K562 (cell line): ENCODE measurements around the gene BEND6. TPM values are rescaled to one million over a fixed set of nuclear protein-coding genes. Genes with fewer than 3 reads are reported as not detected.
"Not testable (repeated sequence)": the region's sequence is repeated elsewhere in the genome, so short reads cannot be mapped to it uniquely, and the experiment has no call there.

Experiments
- CCNT2 ChIP-seq: IDR thresholded peaks from 2 replicates; pipeline ENCODE4 v1.6.1; 2011; ENCODE audit warnings: borderline replicate concordance, low read depth, mild to moderate bottlenecking, moderate library complexity, mixed read lengths, low read length; ENCODE audit not compliant: insufficient read length; ENCODE audit errors: extremely low read depth
- CHD2 ChIP-seq: IDR thresholded peaks from 2 replicates; pipeline ENCODE4 v1.6.1; 2011; ENCODE audit warnings: low read depth, low read length
- ERF ChIP-seq: fragments of 450-650 bp; formaldehyde crosslinking; IDR thresholded peaks from 2 replicates; pipeline ENCODE4 v1.4.0; 2020; ENCODE audit warnings: mild to moderate bottlenecking, mixed read lengths
- HDAC1 ChIP-seq, 2 experiments: fragments of 450-650 bp; IDR thresholded peaks; 2 replicates each; pipeline ENCODE4 v1.6.1; 2016 to 2017; ENCODE audit warnings: inconsistent platforms in 1 of 2, mild to moderate bottlenecking in 1 of 2, moderate library complexity in 1 of 2
- HDAC2 ChIP-seq: fragments of 450-650 bp; IDR thresholded peaks from 2 replicates; pipeline ENCODE4 v1.6.1; 2016; ENCODE audit warnings: mild to moderate bottlenecking
- HNRNPLL ChIP-seq: fragments of 200-400 bp; formaldehyde crosslinking; IDR thresholded peaks from 2 replicates; pipeline ENCODE4 v1.6.1; 2017; ENCODE audit warnings: low read length, low read depth, mild to moderate bottlenecking; ENCODE audit not compliant: poor library complexity, severe bottlenecking
- MAX ChIP-seq: sonication (generic); formaldehyde crosslinking; IDR thresholded peaks from 2 replicates; pipeline ENCODE4 v1.9.0; 2022; ENCODE audit warnings: mild to moderate bottlenecking, missing genetic modification reagents
- MBD2 ChIP-seq: sonication (generic); IDR thresholded peaks from 2 replicates; pipeline ENCODE4 v1.6.1; 2016; ENCODE audit warnings: low read depth, borderline replicate concordance
- MTA3 ChIP-seq: fragments of 450-650 bp; formaldehyde crosslinking; IDR thresholded peaks from 2 replicates; pipeline ENCODE4 v1.6.1; 2017; ENCODE audit warnings: mild to moderate bottlenecking, borderline replicate concordance
- NFIC ChIP-seq: fragments of 450-650 bp; IDR thresholded peaks from 2 replicates; pipeline ENCODE4 v1.6.1; 2017; ENCODE audit warnings: mild to moderate bottlenecking, inconsistent platforms
- PKNOX1 ChIP-seq: fragments of 450-650 bp; IDR thresholded peaks from 2 replicates; pipeline ENCODE4 v1.6.1; 2016
- POLR2AphosphoS5 ChIP-seq: IDR thresholded peaks from 2 replicates; pipeline ENCODE4 v1.6.1; 2011; ENCODE audit warnings: mild to moderate bottlenecking, low read depth, low read length, moderate library complexity; ENCODE audit not compliant: control insufficient read depth, insufficient read depth
- POLR2G ChIP-seq: fragments of 200-400 bp; formaldehyde crosslinking; IDR thresholded peaks from 2 replicates; pipeline ENCODE4 v1.6.1; 2017; ENCODE audit warnings: low read depth, mild to moderate bottlenecking, antibody characterized with exemption, low read length, moderate library complexity
- SMAD4 ChIP-seq: fragments of 250-450 bp; sonication (Bioruptor Pico); conservative IDR thresholded peaks from 2 replicates; pipeline ENCODE4 v1.8.0; 2021; ENCODE audit warnings: inconsistent platforms, mild to moderate bottlenecking, moderate library complexity
- TBP ChIP-seq: optimal IDR thresholded peaks from 2 replicates; pipeline ENCODE3; 2011; ENCODE audit warnings: low read depth, low read length, improper control_type of control experiment
- TEAD2 ChIP-seq: fragments of 450-650 bp; IDR thresholded peaks from 2 replicates; pipeline ENCODE4 v1.6.1; 2016; ENCODE audit warnings: missing genetic modification characterization, control low read depth, missing compliant biosample characterization
- TEAD4 ChIP-seq, 2 experiments: sonication (generic) in 1 of 2; formaldehyde crosslinking in 1 of 2; IDR thresholded peaks; 2 replicates each; pipeline versions ENCODE4 v1.6.1 to v1.8.0; 2012 to 2022; ENCODE audit warnings: borderline replicate concordance in 1 of 2, inconsistent platforms in 1 of 2, low read length in 1 of 2, mild to moderate bottlenecking in 1 of 2, missing genetic modification reagents in 1 of 2
- ZNF511 ChIP-seq: sonication (generic); formaldehyde crosslinking; IDR thresholded peaks from 2 replicates; pipeline ENCODE4 v1.8.0; 2022; ENCODE audit warnings: mild to moderate bottlenecking, missing genetic modification reagents
- ZNF644 ChIP-seq: fragments of 200-800 bp; sonication (Bioruptor generic); IDR thresholded peaks from 2 replicates; pipeline ENCODE4 v1.6.1; 2016; ENCODE audit warnings: low read depth, missing genetic modification characterization, missing compliant biosample characterization
- ZNF668 ChIP-seq: fragments of 250-450 bp; sonication (Bioruptor Pico); IDR thresholded peaks from 2 replicates; pipeline ENCODE4 v1.8.0; 2022; ENCODE audit warnings: mild to moderate bottlenecking, inconsistent platforms
- polyA plus RNA-seq, 8 experiments: library from polyadenylated mRNA; depleted of rRNA in 4 of 8; stranded (reverse) in 5 of 8; unstranded in 3 of 8; fragments of >200 nt; fragmentation: Nextera tagmentation in 2 of 8; fragmentation: Illumina TruSeq in 1 of 8; extraction: Ambion mirVana in 2 of 8; extraction: Trizol in 1 of 8; gene quantifications; 2 replicates each; pipeline versions ENCODE4 v1.2.1 to v1.2.3, GENCODE V29; 2011 to 2014; ENCODE audit warnings: inconsistent platforms in 1 of 8, missing spikeins in 1 of 8
- total RNA-seq, 7 experiments: library from RNA; depleted of rRNA in 6 of 7; stranded (reverse); fragments of >200 nt in 6 of 7; fragmentation: Illumina TruSeq in 2 of 7; extraction: Trizol in 2 of 7; gene quantifications; 2 replicates each; pipeline versions ENCODE4 v1.2.1 to v1.2.3, GENCODE V29; 2011 to 2021; ENCODE audit warnings: low replicate concordance in 1 of 7
- TF ChIP-seq, protein P1 (sequence below): fragments of 450-650 bp; formaldehyde crosslinking; IDR thresholded peaks from 2 replicates; pipeline ENCODE4 v1.4.0; 2020; ENCODE audit warnings: mild to moderate bottlenecking, moderate library complexity

Gene BEND6
- total and polyA plus RNA-seq, 9 of the 15 experiments (the other 6 are each of a cell fraction or from before 2014, with no cell fraction given): 0.37 to 4.0 (median 1.1) TPM

DNA sequence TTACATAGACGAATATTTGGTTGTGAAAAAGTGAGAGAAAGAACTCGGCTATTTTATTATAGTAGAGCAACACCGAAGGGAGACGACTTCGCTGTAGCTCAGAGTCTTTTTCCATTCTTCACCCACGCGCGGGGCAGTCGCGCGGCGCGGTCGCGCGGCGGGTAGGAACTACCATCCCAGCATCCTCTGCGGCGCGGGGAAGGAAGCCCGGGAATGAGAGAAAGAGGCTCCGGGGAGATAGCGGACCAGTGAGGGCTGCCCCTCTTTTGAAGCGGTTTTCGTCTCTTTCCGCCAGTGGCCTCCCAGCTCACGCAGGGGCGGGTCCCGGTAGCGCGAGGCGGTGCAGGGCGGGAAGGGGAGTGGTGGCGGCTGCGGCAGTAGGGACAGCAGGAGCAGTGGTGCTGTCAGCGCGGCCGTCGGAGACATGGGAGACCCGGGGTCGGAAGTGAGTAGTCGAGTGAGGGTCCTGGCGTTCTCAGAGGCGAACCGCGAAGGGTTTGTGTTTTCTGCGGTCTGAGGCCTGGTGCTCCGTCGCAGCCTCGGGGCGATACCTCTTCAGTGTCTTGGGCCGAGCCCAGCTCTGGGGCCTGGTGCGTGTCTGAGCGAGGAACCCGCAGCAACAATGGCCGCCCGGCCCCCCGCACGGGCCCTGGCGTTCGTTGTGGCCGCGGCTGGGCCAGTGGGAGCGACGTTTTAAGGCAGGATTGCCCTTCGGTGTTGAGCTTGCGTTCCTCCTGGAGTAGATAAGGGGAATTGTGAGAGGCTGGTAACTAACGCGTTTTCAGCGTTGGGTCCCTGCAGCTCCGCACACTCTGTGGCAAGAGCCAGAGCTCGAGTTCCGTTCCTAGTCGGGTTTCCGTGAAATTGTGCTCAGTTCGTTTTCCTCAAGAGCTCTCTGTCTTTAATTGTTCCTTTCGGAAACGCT, 91.7 kb downstream of the BEND6 start, which contains the start of gene KIAA1586 (continued):
- TF ChIP-seq SMAD4 (CRISPR knock-in tag): peak; percentile 72
- peak; percentile 88 for TF ChIP-seq MTA3
- peak; percentile 68 for TF ChIP-seq POLR2AphosphoS5
- peak; percentile 43 for TF ChIP-seq CCNT2
- 0 out of 2 replicates have a peak, but pooled peaks have one; percentile 22 for TF ChIP-seq TEAD2
- peak; percentile 62; the same call in 1 of the 2 replicates for TF ChIP-seq MBD2
- peak; percentile 70 for TF ChIP-seq HDAC2
- peak; percentile 35; the same call in 1 of the 2 replicates for TF ChIP-seq PKNOX1
- 0 out of 2 replicates have a peak, but pooled peaks have one; percentile 69 for TF ChIP-seq ERF
- TF ChIP-seq CHD2: peak; percentile 57; the same call in 1 of the 2 replicates
- peak in 1 of 2 experiments; percentile 50; a peak in 2 of 4 replicates for TF ChIP-seq HDAC1 (IDR thresholded peaks at IDR 0.05)
- TF ChIP-seq MAX (CRISPR knock-in tag): peak; percentile 75
- TF ChIP-seq ZNF668: peak; percentile 13; the same call in 1 of the 2 replicates
- TF ChIP-seq ZNF644 (tag): 0 out of 2 replicates have a peak, but pooled peaks have one; percentile 43
- TF ChIP-seq, protein P1, sequence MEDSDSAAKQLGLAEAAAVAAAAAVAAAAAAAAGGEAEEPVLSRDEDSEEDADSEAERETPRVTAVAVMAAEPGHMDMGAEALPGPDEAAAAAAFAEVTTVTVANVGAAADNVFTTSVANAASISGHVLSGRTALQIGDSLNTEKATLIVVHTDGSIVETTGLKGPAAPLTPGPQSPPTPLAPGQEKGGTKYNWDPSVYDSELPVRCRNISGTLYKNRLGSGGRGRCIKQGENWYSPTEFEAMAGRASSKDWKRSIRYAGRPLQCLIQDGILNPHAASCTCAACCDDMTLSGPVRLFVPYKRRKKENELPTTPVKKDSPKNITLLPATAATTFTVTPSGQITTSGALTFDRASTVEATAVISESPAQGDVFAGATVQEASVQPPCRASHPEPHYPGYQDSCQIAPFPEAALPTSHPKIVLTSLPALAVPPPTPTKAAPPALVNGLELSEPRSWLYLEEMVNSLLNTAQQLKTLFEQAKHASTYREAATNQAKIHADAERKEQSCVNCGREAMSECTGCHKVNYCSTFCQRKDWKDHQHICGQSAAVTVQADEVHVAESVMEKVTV (CRISPR knock-in tag): peak; percentile 26; the same call in 1 of the 2 replicates
- peak; percentile 47 for TF ChIP-seq NFIC
- TF ChIP-seq TBP: peak; percentile 65
- TF ChIP-seq HNRNPLL: peak; percentile 80
- peak; percentile 82; the same call in 1 of the 2 replicates for TF ChIP-seq ZNF511
- TF ChIP-seq TEAD4 (IDR thresholded peaks at IDR 0.05; ENCODE audit: low read length): peak; percentile 23; the same call in 1 of the 2 replicates
- TF ChIP-seq TEAD4 (CRISPR knock-in tag; IDR thresholded peaks at IDR 0.05; ENCODE audit: borderline replicate concordance): not testable (repeated sequence)
- TF ChIP-seq POLR2G: peak; percentile 91
